ENCODE results near the gene PLCH1. TPM values are rescaled to one million over a fixed set of nuclear protein-coding genes. Genes with fewer than 3 reads are reported as not detected.

Gene PLCH1
- total and polyA plus RNA-seq, 2 experiments from 2014 or later: 8.1 to 25.3 TPM

DNA sequence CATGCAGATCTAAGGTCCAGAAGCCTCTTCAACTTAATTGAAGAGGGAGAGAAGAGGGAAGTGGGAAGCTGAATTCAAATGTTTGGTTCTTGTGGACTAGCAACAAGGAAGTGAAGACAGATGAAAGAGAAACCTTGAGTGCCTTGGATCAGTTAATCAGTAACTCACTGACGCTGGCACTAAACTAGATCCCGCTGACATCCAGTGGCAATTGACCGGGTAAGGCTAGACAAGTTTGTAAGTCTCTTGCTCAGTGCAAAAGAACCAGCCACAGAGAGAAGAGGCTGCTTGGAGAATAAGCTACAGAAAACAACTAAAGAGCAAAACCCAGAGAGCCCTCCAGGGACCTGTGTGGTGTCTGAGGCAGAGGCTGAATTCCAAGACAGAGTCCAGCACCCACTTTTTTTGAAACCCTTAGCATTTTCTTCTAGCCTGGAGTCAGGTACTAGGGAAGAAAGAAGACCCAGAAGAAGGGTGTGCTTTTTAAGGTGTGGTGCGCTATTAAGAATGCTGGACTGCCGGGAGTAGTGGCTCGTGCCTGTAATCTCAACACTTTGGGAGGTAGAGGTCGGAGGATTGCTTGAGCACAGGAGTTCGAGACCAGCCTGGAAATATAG, 6.9 kb downstream of the PLCH1 start (continued):
- TF ChIP-seq, protein P1, sequence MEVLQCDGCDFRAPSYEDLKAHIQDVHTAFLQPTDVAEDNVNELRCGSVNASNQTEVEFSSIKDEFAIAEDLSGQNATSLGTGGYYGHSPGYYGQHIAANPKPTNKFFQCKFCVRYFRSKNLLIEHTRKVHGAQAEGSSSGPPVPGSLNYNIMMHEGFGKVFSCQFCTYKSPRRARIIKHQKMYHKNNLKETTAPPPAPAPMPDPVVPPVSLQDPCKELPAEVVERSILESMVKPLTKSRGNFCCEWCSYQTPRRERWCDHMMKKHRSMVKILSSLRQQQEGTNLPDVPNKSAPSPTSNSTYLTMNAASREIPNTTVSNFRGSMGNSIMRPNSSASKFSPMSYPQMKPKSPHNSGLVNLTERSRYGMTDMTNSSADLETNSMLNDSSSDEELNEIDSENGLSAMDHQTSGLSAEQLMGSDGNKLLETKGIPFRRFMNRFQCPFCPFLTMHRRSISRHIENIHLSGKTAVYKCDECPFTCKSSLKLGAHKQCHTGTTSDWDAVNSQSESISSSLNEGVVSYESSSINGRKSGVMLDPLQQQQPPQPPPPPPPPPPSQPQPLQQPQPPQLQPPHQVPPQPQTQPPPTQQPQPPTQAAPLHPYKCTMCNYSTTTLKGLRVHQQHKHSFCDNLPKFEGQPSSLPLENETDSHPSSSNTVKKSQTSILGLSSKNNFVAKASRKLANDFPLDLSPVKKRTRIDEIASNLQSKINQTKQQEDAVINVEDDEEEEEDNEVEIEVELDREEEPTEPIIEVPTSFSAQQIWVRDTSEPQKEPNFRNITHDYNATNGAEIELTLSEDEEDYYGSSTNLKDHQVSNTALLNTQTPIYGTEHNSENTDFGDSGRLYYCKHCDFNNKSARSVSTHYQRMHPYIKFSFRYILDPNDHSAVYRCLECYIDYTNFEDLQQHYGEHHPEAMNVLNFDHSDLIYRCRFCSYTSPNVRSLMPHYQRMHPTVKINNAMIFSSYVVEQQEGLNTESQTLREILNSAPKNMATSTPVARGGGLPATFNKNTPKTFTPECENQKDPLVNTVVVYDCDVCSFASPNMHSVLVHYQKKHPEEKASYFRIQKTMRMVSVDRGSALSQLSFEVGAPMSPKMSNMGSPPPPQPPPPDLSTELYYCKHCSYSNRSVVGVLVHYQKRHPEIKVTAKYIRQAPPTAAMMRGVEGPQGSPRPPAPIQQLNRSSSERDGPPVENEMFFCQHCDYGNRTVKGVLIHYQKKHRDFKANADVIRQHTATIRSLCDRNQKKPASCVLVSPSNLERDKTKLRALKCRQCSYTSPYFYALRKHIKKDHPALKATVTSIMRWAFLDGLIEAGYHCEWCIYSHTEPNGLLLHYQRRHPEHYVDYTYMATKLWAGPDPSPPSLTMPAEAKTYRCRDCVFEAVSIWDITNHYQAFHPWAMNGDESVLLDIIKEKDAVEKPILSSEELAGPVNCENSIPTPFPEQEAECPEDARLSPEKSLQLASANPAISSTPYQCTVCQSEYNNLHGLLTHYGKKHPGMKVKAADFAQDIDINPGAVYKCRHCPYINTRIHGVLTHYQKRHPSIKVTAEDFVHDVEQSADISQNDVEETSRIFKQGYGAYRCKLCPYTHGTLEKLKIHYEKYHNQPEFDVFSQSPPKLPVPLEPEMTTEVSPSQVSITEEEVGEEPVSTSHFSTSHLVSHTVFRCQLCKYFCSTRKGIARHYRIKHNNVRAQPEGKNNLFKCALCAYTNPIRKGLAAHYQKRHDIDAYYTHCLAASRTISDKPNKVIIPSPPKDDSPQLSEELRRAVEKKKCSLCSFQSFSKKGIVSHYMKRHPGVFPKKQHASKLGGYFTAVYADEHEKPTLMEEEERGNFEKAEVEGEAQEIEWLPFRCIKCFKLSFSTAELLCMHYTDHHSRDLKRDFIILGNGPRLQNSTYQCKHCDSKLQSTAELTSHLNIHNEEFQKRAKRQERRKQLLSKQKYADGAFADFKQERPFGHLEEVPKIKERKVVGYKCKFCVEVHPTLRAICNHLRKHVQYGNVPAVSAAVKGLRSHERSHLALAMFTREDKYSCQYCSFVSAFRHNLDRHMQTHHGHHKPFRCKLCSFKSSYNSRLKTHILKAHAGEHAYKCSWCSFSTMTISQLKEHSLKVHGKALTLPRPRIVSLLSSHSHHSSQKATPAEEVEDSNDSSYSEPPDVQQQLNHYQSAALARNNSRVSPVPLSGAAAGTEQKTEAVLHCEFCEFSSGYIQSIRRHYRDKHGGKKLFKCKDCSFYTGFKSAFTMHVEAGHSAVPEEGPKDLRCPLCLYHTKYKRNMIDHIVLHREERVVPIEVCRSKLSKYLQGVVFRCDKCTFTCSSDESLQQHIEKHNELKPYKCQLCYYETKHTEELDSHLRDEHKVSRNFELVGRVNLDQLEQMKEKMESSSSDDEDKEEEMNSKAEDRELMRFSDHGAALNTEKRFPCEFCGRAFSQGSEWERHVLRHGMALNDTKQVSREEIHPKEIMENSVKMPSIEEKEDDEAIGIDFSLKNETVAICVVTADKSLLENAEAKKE (CRISPR knock-in tag; IDR thresholded peaks at IDR 0.05): no peak
- TF ChIP-seq ETS1 (IDR thresholded peaks at IDR 0.05): no peak
- no peak for TF ChIP-seq ZNF331 (CRISPR knock-in tag; IDR thresholded peaks at IDR 0.05; ENCODE audit: low read depth)
- no peak for TF ChIP-seq NANOG (IDR thresholded peaks at IDR 0.05; ENCODE audit: borderline replicate concordance)

GRCh38 chr3:155736381-155736780, 8.5 kb downstream of the PLCH1 start:
- 0 out of 3 replicates have a peak, but pooled peaks cover 3% of the 10 kb centered on the region for H3K36me3 Mint-ChIP-seq (ENCODE audit: low read depth)
- H3K9me3 Mint-ChIP-seq: no peaks in the 10 kb centered on the region
- TF ChIP-seq JUNB (IDR thresholded peaks at IDR 0.05; ENCODE audit: unreplicated experiment): no peak
- no peak for TF ChIP-seq EZH2phosphoT487 (IDR thresholded peaks at IDR 0.05; ENCODE audit: unreplicated experiment)
- TF ChIP-seq CTCF (conservative IDR thresholded peaks at IDR 0.05; ENCODE audit: low read depth in 2 of 2): no peak

More at GRCh38 chr3:155736381-155736780, 8.5 kb downstream of the PLCH1 start:
- H2AFZ ChIP-seq: no peak overlapping the region
- H3K4me2 ChIP-seq: no peak overlapping the region
- Mint-ChIP-seq H3K4me1 (peaks cover 21% of the 10 kb centered on the region), H3K4me3 (no peak overlapping the region), H3K27me3 (ENCODE audit: insufficient read depth, low read depth, poor library complexity) (no peaks in the 10 kb centered on the region), H3K27ac (peak overlapping the region; percentile 59; the same call in 1 of the 2 replicates)
- no peak overlapping the region for H3K27ac ChIP-seq (ENCODE audit: low read depth)
- no peak overlapping the region for H3K4me3 ChIP-seq
- peaks cover 93% of the 10 kb centered on the region for H3K79me2 ChIP-seq (replicated peaks; ENCODE audit: insufficient read depth)
- H3K27me3 ChIP-seq (ENCODE audit: insufficient read depth): no peaks in the 10 kb centered on the region
- no peaks in the 10 kb centered on the region for H3K4me1 ChIP-seq (ENCODE audit: insufficient read depth)
- no peaks in the 10 kb centered on the region for H3K36me3 ChIP-seq (ENCODE audit: insufficient read depth)
- DNase-seq (ENCODE audit: low spot score) (no peak), ATAC-seq (no peak)
- no peaks in the 10 kb centered on the region for H3F3A ChIP-seq (replicated peaks; ENCODE audit: low read depth)
- H4K20me1 ChIP-seq (replicated peaks; ENCODE audit: insufficient read depth): no peaks in the 10 kb centered on the region
- H3K9me2 ChIP-seq (ENCODE audit: insufficient read depth): no peaks in the 10 kb centered on the region
